DOHH2 (cell line): Measurements from ENCODE around the gene TNK2.

Experiments
- CTCF ChIP-seq: fragments of 200-600 bp; sonication (generic); IDR thresholded peaks from one replicate; pipeline ENCODE4 v1.5.1; 2014; ENCODE audit warnings: antibody characterized with exemption, mild to moderate bottlenecking, low read depth, low read length; ENCODE audit not compliant: poor library complexity, severe bottlenecking
- EZH2phosphoT487 ChIP-seq: fragments of 200-600 bp; sonication (generic); IDR thresholded peaks from 2 replicates; pipeline ENCODE4 v1.6.1; 2017; ENCODE audit warnings: borderline replicate concordance, mild to moderate bottlenecking, antibody characterized with exemption, low read length, moderate library complexity, mixed read lengths

- TF ChIP-seq CTCF (no peak), EZH2phosphoT487 (no peak)
Measured at GRCh38 chr3:195853036-195853435, 55.3 kb downstream of the TNK2 start.
